WERI-Rb-1 (cell line): ENCODE results near the gene NSUN6.
"Not testable (repeated sequence)": the region's sequence is repeated elsewhere in the genome, so short reads cannot be mapped to it uniquely, and the experiment has no call there.

ENCODE experiments used
- DNase-seq: peaks from one replicate; pipeline ENCODE4 v3.0.0-alpha.2; 2020
- H3K27ac ChIP-seq: fragments of 250-450 bp; sonication (Bioruptor Pico); 2 replicates; pipeline ENCODE4 v1.5.1; 2020; ENCODE audit warnings: mild to moderate bottlenecking, moderate library complexity
- H3K27me3 ChIP-seq: fragments of 250-450 bp; sonication (Bioruptor Pico); 2 replicates; pipeline ENCODE4 v1.5.1; 2021; ENCODE audit warnings: mild to moderate bottlenecking, low read depth, moderate library complexity; ENCODE audit not compliant: insufficient read depth, severe bottlenecking
- H3K36me3 ChIP-seq: fragments of 250-450 bp; sonication (Bioruptor Pico); 2 replicates; pipeline ENCODE4 v1.5.1; 2020; ENCODE audit warnings: mild to moderate bottlenecking, moderate library complexity
- H3K4me3 ChIP-seq: 2 replicates; pipeline ENCODE4 v1.5.1; 2011; ENCODE audit warnings: low read depth, mild to moderate bottlenecking, control low read depth, low read length
- H3K9me3 ChIP-seq: fragments of 250-450 bp; sonication (Bioruptor Pico); 2 replicates; pipeline ENCODE4 v1.5.1; 2021; ENCODE audit warnings: mild to moderate bottlenecking, moderate library complexity; ENCODE audit not compliant: severe bottlenecking
- CTCF ChIP-seq: IDR thresholded peaks from 2 replicates; pipeline ENCODE4 v1.5.1; 2011; ENCODE audit warnings: low read depth, mild to moderate bottlenecking, control low read depth, inconsistent platforms, low read length

Gene NSUN6

DNA sequence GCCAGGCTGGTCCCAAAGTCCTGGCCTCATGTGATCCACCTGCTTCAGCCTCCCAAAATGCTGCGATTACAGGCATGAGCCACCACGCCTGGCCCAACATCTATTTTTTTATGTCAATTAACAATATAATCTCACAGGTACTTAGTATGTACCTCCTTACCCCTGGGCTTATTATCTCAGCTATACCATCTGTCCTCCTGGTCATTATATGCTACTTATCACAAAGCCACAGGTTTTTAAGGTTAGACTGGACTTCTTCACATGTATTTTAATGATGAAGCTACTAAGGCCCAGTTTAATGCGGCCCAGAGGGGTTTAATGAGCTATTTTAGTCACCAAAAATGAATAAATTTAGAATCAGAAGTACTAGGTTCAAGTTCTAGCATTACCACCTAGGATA lies 3.4 kb downstream of the NSUN6 start:
- no peak for DNase-seq
- TF ChIP-seq CTCF: no peak
- Histone ChIP-seq H3K4me3 (no peak overlapping the region), H3K27me3 (no peaks in the 10 kb centered on the region), H3K9me3 (no peaks in the 10 kb centered on the region), H3K36me3 (no peaks in the 10 kb centered on the region), H3K27ac (no peak overlapping the region)

DNA sequence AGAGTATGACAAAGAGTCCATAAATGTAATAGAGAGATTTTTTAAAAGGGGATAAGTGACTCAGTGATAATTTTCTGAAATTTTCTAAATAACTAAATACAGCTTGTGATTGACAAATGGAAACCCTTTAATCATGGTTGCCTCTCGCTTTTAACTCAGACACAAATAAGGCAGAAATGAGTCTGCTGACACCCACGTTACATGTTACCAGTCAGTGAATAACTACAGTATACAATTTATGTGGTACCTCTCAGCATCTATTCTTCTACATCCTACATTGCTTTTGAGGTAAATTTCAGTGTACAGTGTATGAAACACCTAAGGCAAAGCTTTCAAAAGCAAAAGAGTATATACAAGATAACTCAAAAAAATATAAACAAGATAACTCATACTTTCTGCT lies 4.2 kb downstream of the NSUN6 start:
- Histone ChIP-seq H3K27me3 (no peaks in the 10 kb centered on the region), H3K4me3 (no peak overlapping the region), H3K27ac (no peak overlapping the region), H3K9me3 (no peaks in the 10 kb centered on the region), H3K36me3 (no peaks in the 10 kb centered on the region)
- no peak for DNase-seq
- TF ChIP-seq CTCF: no peak

GRCh38 chr10:18639719-18640118 lies 11.7 kb downstream of the NSUN6 start:
- H3K36me3 ChIP-seq, H3K27ac ChIP-seq, H3K9me3 ChIP-seq, H3K27me3 ChIP-seq, DNase-seq, H3K4me3 ChIP-seq: not testable (repeated sequence)

DNA sequence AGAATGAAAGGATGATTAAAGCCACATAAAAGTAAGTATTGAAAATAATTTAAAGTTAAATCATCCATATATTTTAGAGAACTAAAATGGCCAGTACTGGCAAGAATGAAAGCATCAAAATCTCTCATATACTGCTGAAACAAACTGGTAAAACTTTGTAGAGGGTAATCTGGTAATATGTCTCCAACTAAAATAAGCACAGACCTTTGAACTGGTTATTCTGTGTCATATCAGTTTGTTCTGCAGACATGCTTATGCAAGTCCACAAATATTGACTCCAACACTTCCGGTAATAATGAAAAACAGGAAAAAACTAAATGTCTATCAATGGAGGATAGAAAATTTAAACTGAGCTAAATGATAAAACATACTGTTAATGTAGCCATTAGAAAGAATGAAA lies 14.0 kb downstream of the NSUN6 start:
- not testable (repeated sequence) for H3K36me3 ChIP-seq, H3K27ac ChIP-seq, H3K27me3 ChIP-seq, H3K4me3 ChIP-seq, H3K9me3 ChIP-seq, DNase-seq

DNA sequence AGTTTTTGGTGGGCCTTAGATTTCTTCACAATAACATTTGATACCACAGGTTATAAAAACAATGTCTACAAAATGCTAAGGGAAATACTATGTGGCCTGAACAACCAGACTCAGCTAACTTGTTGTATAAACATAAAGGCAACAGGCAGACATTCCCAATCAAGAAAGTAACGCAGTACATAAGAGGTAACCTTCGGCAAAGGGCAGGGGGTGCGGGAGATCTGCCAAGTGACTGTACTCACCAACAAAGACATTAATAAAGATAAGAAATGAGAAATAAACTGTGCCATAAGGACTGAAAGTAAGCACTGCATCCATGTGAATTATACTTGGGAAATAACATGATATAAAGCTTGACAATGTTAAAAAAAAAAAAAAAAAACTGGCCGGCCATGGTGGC lies 15.4 kb downstream of the NSUN6 start:
- H3K36me3 ChIP-seq: no peaks in the 10 kb centered on the region
- H3K9me3 ChIP-seq: no peaks in the 10 kb centered on the region
- no peak overlapping the region for H3K4me3 ChIP-seq
- no peak for DNase-seq
- H3K27ac ChIP-seq: no peak overlapping the region
- no peak for TF ChIP-seq CTCF
- H3K27me3 ChIP-seq: no peaks in the 10 kb centered on the region

DNA sequence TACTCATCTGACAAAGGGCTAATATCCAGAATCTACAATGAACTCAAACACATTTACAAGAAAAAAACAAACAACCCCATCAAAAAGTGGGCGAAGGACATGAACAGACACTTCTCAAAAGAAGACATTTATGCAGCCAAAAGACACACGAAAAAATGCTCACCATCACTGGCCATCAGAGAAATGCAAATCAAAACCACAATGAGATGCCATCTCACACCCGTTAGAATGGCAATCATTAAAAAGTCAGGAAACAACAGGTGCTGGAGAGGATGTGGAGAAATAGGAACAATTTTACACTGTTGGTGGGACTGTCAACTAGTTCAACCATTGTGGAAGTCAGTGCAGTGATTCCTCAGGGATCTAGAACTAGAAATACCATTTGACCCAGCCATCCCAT lies 18.9 kb downstream of the NSUN6 start:
- not testable (repeated sequence) for H3K4me3 ChIP-seq, H3K36me3 ChIP-seq, H3K27me3 ChIP-seq, H3K9me3 ChIP-seq, DNase-seq, H3K27ac ChIP-seq

DNA sequence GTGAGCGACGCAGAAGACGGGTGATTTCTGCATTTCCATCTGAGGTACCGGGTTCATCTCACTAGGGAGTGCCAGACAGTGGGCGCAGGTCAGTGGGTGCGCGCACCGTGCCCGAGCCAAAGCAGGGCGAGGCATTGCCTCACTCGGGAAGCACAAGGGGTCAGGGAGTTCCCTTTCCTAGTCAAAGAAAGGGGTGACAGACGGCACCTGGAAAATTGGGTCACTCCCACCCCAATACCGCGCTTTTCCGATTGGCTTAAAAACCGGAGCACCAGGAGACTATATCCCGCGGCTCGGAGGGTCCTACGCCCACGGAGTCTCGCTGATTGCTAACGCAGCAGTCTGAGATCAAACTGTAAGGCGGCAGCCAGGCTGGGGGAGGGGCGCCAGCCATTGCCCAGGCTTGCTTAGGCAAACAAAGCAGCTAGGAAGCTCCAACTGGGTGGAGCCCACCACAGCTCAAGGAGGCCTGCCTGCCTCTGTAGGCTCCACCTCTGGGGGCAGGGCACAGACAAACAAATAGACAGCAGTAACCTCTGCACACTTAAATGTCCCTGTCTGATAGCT lies 23.9 kb downstream of the NSUN6 start:
- DNase-seq: peak; percentile 35
- not testable (repeated sequence) for H3K4me3 ChIP-seq

DNA sequence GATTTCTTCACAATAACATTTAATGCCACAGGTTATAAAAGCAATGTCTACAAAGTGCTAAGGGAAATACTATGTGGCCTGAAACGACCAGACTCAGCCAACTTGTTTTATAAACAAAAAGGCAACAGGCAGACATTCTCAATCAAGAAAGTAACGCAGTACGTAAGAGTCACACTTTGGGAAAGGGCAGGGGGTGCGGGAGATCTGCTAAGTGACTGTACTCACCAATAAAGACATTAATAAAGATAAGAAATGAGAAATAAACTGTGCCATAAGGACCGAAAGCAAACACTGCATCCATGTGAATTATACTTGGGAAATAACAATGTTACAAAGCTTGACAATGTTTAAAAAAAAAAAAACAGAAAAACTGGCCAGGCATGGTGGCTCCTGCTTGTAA lies 25.5 kb downstream of the NSUN6 start:
- H3K27ac ChIP-seq: no peak overlapping the region
- H3K9me3 ChIP-seq: no peaks in the 10 kb centered on the region
- no peak for TF ChIP-seq CTCF

More for the DNA sequence above, 23.9 kb downstream of the NSUN6 start:
- H3K27ac ChIP-seq, H3K27me3 ChIP-seq, H3K36me3 ChIP-seq, H3K9me3 ChIP-seq: not testable (repeated sequence)

GRCh38 chr10:18623671-18624070 lies 27.7 kb downstream of the NSUN6 start:
- not testable (repeated sequence) for H3K4me3 ChIP-seq, H3K27me3 ChIP-seq, H3K27ac ChIP-seq, DNase-seq, H3K9me3 ChIP-seq, H3K36me3 ChIP-seq

More for the DNA sequence above, 25.5 kb downstream of the NSUN6 start:
- H3K27me3 ChIP-seq: no peaks in the 10 kb centered on the region
- no peak overlapping the region for H3K4me3 ChIP-seq
- no peak for DNase-seq
- H3K36me3 ChIP-seq: no peaks in the 10 kb centered on the region
